ENCODE measurements around the gene WFS1. TPM values are rescaled to one million over a fixed set of nuclear protein-coding genes. Genes with fewer than 3 reads are reported as not detected.

Gene WFS1
- total and polyA plus RNA-seq, 9 of the 15 experiments (the other 6 are each of a cell fraction or from before 2014, with no cell fraction given), result 0.01 to 0.29 (median 0.03) TPM; not detected in 5

GRCh38 chr4:6221851-6222760 lies 47.5 kb upstream of the WFS1 start:
- FAIRE-seq (no peak), ATAC-seq (peak; percentile 92), DNase-seq (ENCODE audit: extremely low read depth in 1 of 4, low spot score in 3 of 4) (peak; percentile 17 to 76 (median 68))
- no peaks in the 10 kb centered on the region for H3K9me1 ChIP-seq (ENCODE audit: control insufficient read depth, insufficient read depth, low read length)
- H3K27me3 ChIP-seq (ENCODE audit: control insufficient read depth in 2 of 2, insufficient read depth in 2 of 2, low read length in 2 of 2), result no peaks in the 10 kb centered on the region
- POLR2A ChIA-PET, result no interaction called here
- H3K4me1 ChIP-seq (replicated peaks in 1 of 2; ENCODE audit: control insufficient read depth in 2 of 2, insufficient read depth in 2 of 2, low read length in 2 of 2), result peaks cover 0 to 3% of the 10 kb centered on the region in 2 experiments; a peak in 1 of 5 replicates
- H2AFZ ChIP-seq (ENCODE audit: low read depth, low read length), result no peak overlapping the region
- TF ChIP-seq ZNF3 (CRISPR knock-in tag; IDR thresholded peaks at IDR 0.05), result no peak
- peak; percentile 25 for TF ChIP-seq NEUROD1 (IDR thresholded peaks at IDR 0.05; ENCODE audit: borderline replicate concordance, low read depth, low read length, partially characterized antibody)
- no peak for TF ChIP-seq DPF2 (IDR thresholded peaks at IDR 0.05)
- TF ChIP-seq RBM25 (IDR thresholded peaks at IDR 0.05; ENCODE audit: low read depth, low read length, severe bottlenecking), result peak; percentile 80
- TF ChIP-seq KAT8 (IDR thresholded peaks at IDR 0.05; ENCODE audit: low read depth), result no peak
- TF ChIP-seq BACH1 (tag; IDR thresholded peaks at IDR 0.05), result no peak
- no peak overlapping the region for H3K4me3 ChIP-seq
- no peaks in the 10 kb centered on the region for H3K36me3 ChIP-seq (ENCODE audit: control insufficient read depth, insufficient read depth, low read length)
- H3K4me2 ChIP-seq (ENCODE audit: insufficient read depth, low read length), result no peak overlapping the region
- WGBS (ENCODE audit: insufficient coverage, low coverage, missing lambda C conversion rate), result 60% methylated on average over 42 of the region's 84 CpGs
- no peaks in the 10 kb centered on the region for H3K9me3 ChIP-seq (replicated peaks; ENCODE audit: control insufficient read depth, insufficient read depth, low read depth, low read length)
- in situ Hi-C loops (cut with MboI) (no loop called here), intact Hi-C loops (cut with micrococcal nuclease) (no loop called here)
- CTCF ChIA-PET (ENCODE audit: low intra/inter-chr PET ratio), result no interaction called here
- no peaks in the 10 kb centered on the region for H4K20me1 ChIP-seq (replicated peaks; ENCODE audit: control insufficient read depth, insufficient read depth, low read length)
- no TSS peak for BruUV-seq (replicated peaks)
- H3K79me2 ChIP-seq (ENCODE audit: control insufficient read depth, insufficient read depth, low read length), result no peaks in the 10 kb centered on the region
- no peak overlapping the region for H3K9ac ChIP-seq (ENCODE audit: insufficient read depth in 1 of 2, low read depth in 2 of 2, low read length in 2 of 2)
- no peak overlapping the region for H3K27ac ChIP-seq (ENCODE audit: extremely low read depth, low read depth, low read length)

Measured in K562 (cell line).